Measurements from ENCODE around the gene FIS1. TPM values are rescaled to one million over a fixed set of nuclear protein-coding genes. Genes with fewer than 3 reads are reported as not detected.
A peak's percentile ranks its signal among the peaks of the same experiment; 100 is the strongest.

The FIS1 gene
- total RNA-seq, 4 donors from 2014 or later = 143 to 289 (median 231) TPM

GRCh38 chr7:101239951-101240220 is 5.0 kb downstream of the FIS1 start:
- TF ChIP-seq CTCF (IDR thresholded peaks at IDR 0.05) (no peak), POLR2A (IDR thresholded peaks at IDR 0.05) (no peak)
- H3K4me1 ChIP-seq = peaks cover 0 to 41% (median 9%) of the 10 kb centered on the region in 4 donors
- H3K27ac ChIP-seq = peak overlapping the region in 3 of 4 donors; percentile 72 to 100 (median 98)
- no peak for DNase-seq
- no peaks in the 10 kb centered on the region for H3K9me3 ChIP-seq
- no peaks in the 10 kb centered on the region for H3K27me3 ChIP-seq
- H3K36me3 ChIP-seq = peaks cover 0 to 15% (median 0%) of the 10 kb centered on the region in 3 donors
- H3K4me3 ChIP-seq = peak overlapping the region in 2 of 4 donors; percentile 60

GRCh38 chr7:101239191-101239950 is 5.5 kb downstream of the FIS1 start:
- Histone ChIP-seq H3K9me3 (no peaks in the 10 kb centered on the region), H3K27me3 (no peaks in the 10 kb centered on the region), H3K36me3 (peaks cover 0 to 15% (median 0%) of the 10 kb centered on the region in 3 donors), H3K27ac (peak overlapping the region in 3 of 4 donors; percentile 72 to 100 (median 98)), H3K4me1 (peaks cover 0 to 41% (median 9%) of the 10 kb centered on the region in 4 donors), H3K4me3 (peak overlapping the region in 2 of 4 donors; percentile 60)
- peak; percentile 61 to 64 for TF ChIP-seq POLR2A (IDR thresholded peaks at IDR 0.05)
- TF ChIP-seq CTCF (IDR thresholded peaks at IDR 0.05) = no peak
- peak in 2 of 3 donors; percentile 76 to 81 for DNase-seq

GRCh38 chr7:101238226-101239182 is 6.4 kb downstream of the FIS1 start:
- Histone ChIP-seq H3K9me3 (no peaks in the 10 kb centered on the region), H3K4me1 (peaks cover 0 to 36% (median 4%) of the 10 kb centered on the region in 4 donors), H3K27ac (peak overlapping the region; percentile 49 to 100 (median 85)), H3K27me3 (no peaks in the 10 kb centered on the region), H3K4me3 (peak overlapping the region in 2 of 4 donors; percentile 60), H3K36me3 (peaks cover 0 to 15% (median 0%) of the 10 kb centered on the region in 3 donors)
- no peak for TF ChIP-seq CTCF (IDR thresholded peaks at IDR 0.05)
- peak; percentile 7 to 59 for TF ChIP-seq POLR2A (IDR thresholded peaks at IDR 0.05)
- DNase-seq = peak in 2 of 3 donors; percentile 56 to 66

- Histone ChIP-seq H3K9me3 (no peaks in the 10 kb centered on the region), H3K4me1 (peaks cover 0 to 41% (median 2%) of the 10 kb centered on the region in 4 donors), H3K27ac (peak within 1 kb of the TSS; percentile 49 to 100 (median 85)), H3K27me3 (no peaks in the 10 kb centered on the region), H3K4me3 (peak within 1 kb of the TSS in 3 of 4 donors; percentile 33 to 60 (median 60)), H3K36me3 (peaks cover 0 to 15% (median 0%) of the 10 kb centered on the region in 3 donors)
- peak; percentile 89 to 92 for TF ChIP-seq POLR2A (IDR thresholded peaks at IDR 0.05)
- TF ChIP-seq CTCF (IDR thresholded peaks at IDR 0.05) = no peak
- DNase-seq = peak in 2 of 3 donors; percentile 93 to 95
These were observed 7.4 kb downstream of the FIS1 start, which contains the start of gene CLDN15 for GRCh38 chr7:101237206-101238067. CLDN15 (minus strand) TSS chr7:101237802; CDS start chr7:101237581, 221 bp downstream.

All from Peyer's patch (tissue), 4 donors.